SK-N-MC (cell line): Measurements from ENCODE around the gene MYB.

Source experiments
- DNase-seq: peaks from one replicate; pipeline ENCODE4 v3.0.0-alpha.2; 2011; ENCODE audit warnings: low read depth, low spot score
- H3K27ac ChIP-seq: fragments of 200-600 bp; sonication (generic); 2 replicates; pipeline ENCODE4 v1.5.1; 2016; ENCODE audit warnings: mixed run types
- H3K36me3 ChIP-seq: fragments of 200-600 bp; sonication (generic); 2 replicates; pipeline ENCODE4 v1.6.1; 2017; ENCODE audit warnings: antibody characterized with exemption, low read length, mixed read lengths; ENCODE audit not compliant: insufficient read depth
- H3K4me3 ChIP-seq: fragments of 200-600 bp; sonication (generic); 2 replicates; pipeline ENCODE4 v1.5.1; 2016
- H3K9ac ChIP-seq: fragments of 200-600 bp; sonication (generic); 2 replicates; pipeline ENCODE4 v1.8.0; 2017; ENCODE audit warnings: mixed run types, mixed read lengths; ENCODE audit not compliant: insufficient read length
- H3K9me3 ChIP-seq: fragments of 200-600 bp; sonication (generic); 2 replicates; pipeline ENCODE4 v1.6.1; 2017; ENCODE audit warnings: low read depth, mild to moderate bottlenecking, antibody characterized with exemption, low read length, moderate library complexity, mixed read lengths
- EZH2 ChIP-seq: fragments of 200-600 bp; sonication (generic); IDR thresholded peaks from one replicate; pipeline ENCODE4 v1.6.1; 2017; ENCODE audit warnings: antibody characterized with exemption
- FOXP2 ChIP-seq: optimal IDR thresholded peaks from 2 replicates; pipeline ENCODE3; 2011; ENCODE audit warnings: mild to moderate bottlenecking, moderate library complexity; ENCODE audit not compliant: insufficient read depth; ENCODE audit errors: extremely low read length, control extremely low read depth
- POLR2AphosphoS5 ChIP-seq: IDR thresholded peaks from 2 replicates; pipeline ENCODE4 v1.6.1; 2012; ENCODE audit warnings: mild to moderate bottlenecking, low read depth, low read length, borderline replicate concordance

The MYB gene

DNA sequence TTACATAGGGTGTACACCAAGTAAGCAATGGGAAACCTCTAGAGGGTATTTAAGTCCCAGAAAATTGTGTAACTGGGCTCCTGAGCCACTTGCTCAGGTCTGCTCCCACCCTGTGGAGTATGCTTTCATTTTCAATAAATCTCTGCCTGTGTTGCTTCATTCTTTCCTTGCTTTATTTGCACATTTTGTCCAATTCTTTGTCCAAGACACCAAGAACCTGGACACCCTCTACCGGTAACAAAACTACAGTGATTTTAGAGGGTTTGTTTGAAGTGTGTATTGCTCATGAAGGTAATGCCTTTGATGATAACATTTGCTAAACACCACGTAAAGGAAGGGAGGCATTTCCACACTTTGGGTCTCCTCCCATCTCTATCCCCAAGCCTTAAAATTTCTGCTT, 46.2 kb downstream of the MYB start:
- no peaks in the 10 kb centered on the region for H3K9me3 ChIP-seq
- H3K4me3 ChIP-seq = no peak overlapping the region
- peak overlapping the region; percentile 0; the same call in 1 of the 2 replicates for H3K27ac ChIP-seq
- TF ChIP-seq FOXP2 (no peak), EZH2 (no peak), POLR2AphosphoS5 (no peak)
- H3K36me3 ChIP-seq = no peaks in the 10 kb centered on the region
- no peak for DNase-seq
- H3K9ac ChIP-seq = no peak overlapping the region

DNA sequence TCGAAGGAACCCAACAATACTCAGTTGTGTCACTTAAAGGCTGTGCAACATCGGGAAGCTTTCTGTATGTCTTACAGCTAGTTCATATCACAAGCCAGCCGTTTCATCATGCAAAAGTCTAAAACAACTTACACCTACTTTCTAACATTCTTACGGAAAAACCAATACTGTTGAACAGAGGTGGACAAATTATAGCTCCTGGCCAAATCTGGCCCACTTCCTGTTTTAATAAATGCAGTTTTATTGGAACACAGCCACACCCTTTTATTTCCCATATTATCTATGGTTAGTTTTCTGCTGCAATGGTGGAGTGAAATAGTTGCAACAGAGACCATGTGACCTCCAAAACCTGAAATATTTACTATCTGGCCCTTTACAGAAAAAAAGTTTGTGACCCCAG, 46.6 kb downstream of the MYB start:
- DNase-seq = no peak
- Histone ChIP-seq H3K4me3 (no peak overlapping the region), H3K27ac (peak overlapping the region; percentile 0; the same call in 1 of the 2 replicates), H3K36me3 (no peaks in the 10 kb centered on the region), H3K9me3 (no peaks in the 10 kb centered on the region), H3K9ac (no peak overlapping the region)
- no peak for TF ChIP-seq POLR2AphosphoS5
- TF ChIP-seq FOXP2 = no peak
- TF ChIP-seq EZH2 = no peak

DNA sequence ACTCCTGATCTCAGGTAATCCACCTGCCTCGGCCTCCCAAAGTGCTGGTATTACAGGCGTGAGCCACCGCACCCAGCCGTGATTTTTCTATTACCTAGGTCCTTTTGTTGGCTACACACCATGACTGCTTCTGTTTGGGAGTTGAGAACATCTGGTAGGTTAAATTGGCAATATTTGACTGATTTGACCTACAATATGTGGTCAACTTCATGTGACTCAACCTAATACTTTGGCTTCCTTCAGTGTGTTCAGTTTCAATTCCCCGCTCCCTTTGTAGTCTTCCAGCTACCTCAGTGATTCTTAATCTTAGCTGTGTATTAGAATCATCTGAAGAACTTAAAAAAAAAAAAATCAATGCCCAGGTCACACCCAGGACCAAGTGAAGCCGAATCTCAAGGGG, 47.4 kb downstream of the MYB start:
- no peak overlapping the region for H3K4me3 ChIP-seq
- H3K9ac ChIP-seq = no peak overlapping the region
- TF ChIP-seq FOXP2 = no peak
- TF ChIP-seq POLR2AphosphoS5 = no peak
- no peak for TF ChIP-seq EZH2
- no peaks in the 10 kb centered on the region for H3K9me3 ChIP-seq
- no peak for DNase-seq
- H3K36me3 ChIP-seq = no peaks in the 10 kb centered on the region
- no peak overlapping the region for H3K27ac ChIP-seq

DNA sequence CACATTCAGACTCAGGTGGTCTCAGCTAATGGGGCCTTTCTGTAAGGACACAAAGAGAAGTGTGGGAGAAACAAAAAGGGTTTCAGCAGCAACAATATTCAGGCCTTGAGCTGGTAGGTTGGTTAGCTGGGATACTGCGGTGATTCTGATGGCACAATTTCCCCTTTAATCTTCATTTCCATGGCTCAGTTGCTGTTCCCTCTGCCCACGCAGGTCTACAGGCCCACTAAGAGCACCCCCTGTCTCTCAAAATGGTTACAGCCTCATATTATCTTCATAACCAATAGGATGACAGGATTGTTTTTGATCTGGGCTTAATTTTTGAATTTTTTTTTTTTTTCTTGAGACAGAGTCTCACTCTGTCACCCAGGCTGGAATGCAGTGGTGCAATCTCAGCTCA, 48.9 kb downstream of the MYB start:
- Histone ChIP-seq H3K4me3 (no peak overlapping the region), H3K9me3 (no peaks in the 10 kb centered on the region), H3K27ac (no peak overlapping the region), H3K9ac (no peak overlapping the region), H3K36me3 (no peaks in the 10 kb centered on the region)
- DNase-seq = no peak
- TF ChIP-seq EZH2 = no peak
- TF ChIP-seq FOXP2 = no peak
- TF ChIP-seq POLR2AphosphoS5 = no peak

DNA sequence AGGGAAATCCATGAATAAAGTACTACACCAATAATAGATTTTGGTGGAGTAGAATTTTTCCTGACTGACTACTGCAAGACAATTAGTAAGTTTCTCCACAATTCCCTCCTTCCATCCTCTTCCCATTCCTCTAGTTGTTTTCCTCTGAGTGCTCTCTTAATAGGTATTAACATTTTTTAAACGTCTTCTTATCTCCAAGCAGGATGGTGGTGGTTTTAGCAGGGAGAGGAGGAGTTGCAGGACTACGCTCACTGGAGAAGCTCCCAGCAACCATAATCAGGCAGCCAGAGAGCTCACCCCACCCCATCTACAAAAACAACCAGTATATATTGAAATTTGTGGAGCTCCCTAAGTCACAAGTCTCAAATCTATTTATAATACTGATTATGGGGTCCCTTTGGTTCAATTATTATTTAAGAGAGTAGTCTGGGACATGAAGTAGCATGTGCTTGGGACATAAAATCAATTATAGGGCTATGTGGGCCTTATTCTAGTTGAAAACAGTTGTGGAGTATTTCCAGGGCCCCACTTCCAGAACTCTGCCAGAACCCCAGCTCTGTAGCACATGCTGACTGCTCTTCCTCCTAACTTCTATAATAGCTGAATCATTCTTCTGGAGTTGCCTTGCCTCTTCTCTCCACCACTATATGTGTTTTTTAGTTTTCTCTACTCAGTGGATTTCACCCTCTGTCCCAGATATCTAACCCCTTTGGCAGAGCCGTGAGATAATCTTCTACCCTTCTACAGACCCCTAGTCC, 49.8 kb downstream of the MYB start:
- H3K9ac ChIP-seq = no peak overlapping the region
- TF ChIP-seq FOXP2 = no peak
- TF ChIP-seq POLR2AphosphoS5 = no peak
- TF ChIP-seq EZH2 = no peak

DNA sequence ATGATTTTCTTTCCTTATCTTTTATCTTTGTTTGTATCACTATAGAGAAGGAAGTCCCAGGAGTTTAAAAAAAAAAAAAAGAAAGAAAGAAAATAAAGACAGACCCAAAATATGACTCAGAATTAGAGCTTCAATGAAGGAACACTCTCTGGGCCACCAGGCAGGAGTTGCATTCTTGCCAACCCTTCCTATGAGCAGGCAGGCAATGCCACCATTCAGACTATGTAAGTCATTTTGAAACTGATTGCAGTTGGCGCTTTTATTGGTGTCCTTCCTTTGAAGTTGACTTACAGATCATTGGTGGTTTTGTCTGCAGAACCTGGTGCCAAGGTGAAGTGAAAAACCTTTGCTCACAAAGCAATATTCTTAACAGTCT, 50.3 kb downstream of the MYB start:
- no peak for DNase-seq
- peak overlapping the region; percentile 38; the same call in 1 of the 2 replicates for H3K27ac ChIP-seq
- no peak overlapping the region for H3K9ac ChIP-seq

More for the DNA sequence above, 49.8 kb downstream of the MYB start:
- DNase-seq = no peak
- Histone ChIP-seq H3K4me3 (no peak overlapping the region), H3K9me3 (no peaks in the 10 kb centered on the region), H3K27ac (peak overlapping the region; percentile 38; the same call in 1 of the 2 replicates), H3K36me3 (no peaks in the 10 kb centered on the region)

DNA sequence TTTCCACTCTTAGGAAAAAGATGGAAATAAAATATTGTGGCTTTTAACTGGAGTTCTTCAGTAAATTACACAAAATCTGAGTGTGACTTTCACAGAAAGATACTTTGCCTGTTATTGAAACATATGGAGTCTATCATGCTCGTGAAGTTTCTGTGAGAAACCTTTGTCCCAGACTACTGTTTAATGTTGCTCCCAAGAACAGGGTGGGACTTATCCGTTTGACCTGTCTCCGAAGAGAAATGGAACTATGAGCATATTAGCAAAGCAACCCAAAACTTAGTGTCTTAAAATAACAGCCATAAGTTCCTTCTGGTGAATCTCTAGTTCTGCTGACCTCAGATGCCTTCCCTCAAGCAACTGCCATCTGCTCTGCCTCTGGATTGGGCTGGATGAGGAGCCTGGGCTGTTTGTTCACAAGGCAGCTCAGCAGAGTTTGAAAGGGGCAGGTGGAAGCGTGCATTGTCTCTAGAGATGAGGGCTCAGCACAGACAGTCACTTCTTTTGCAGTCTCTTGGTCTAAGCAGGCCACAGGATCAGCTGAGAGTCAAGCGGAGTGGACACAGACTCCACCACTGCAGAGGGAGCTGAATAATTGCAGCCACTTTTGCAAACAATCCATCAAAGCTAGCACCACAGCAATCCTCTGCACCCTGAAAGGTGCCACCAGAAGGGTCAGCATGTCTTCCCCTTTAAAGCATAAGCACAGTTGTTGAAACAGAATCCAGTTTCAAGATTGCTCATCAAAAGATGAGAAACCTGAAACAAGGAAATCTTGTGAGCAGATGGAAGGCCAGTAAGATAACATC, 52.8 kb downstream of the MYB start:
- DNase-seq = no peak

More for the DNA sequence above, 50.3 kb downstream of the MYB start:
- Histone ChIP-seq H3K9me3 (no peaks in the 10 kb centered on the region), H3K36me3 (no peaks in the 10 kb centered on the region), H3K4me3 (no peak overlapping the region)
- TF ChIP-seq EZH2 (no peak), FOXP2 (no peak), POLR2AphosphoS5 (no peak)

DNA sequence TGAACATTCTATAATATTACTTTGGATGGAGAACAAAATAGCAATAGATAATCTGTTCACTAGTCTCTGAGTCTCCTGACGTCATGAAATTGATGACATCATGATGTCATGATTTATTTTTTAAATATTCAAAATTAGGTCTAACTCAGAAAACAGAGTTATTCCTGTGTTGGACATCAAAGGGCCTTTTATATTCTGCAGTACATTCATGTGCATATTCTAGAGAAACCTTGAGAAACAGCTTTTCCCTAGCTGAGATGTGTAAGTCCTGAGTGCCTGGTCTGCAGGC, 53.3 kb downstream of the MYB start:
- TF ChIP-seq POLR2AphosphoS5 (no peak), FOXP2 (no peak), EZH2 (no peak)
- Histone ChIP-seq H3K36me3 (no peaks in the 10 kb centered on the region), H3K9ac (no peak overlapping the region), H3K9me3 (no peaks in the 10 kb centered on the region), H3K27ac (no peak overlapping the region), H3K4me3 (0 out of 2 replicates have a peak overlapping the region, but pooled peaks have one; percentile 10)
- no peak for DNase-seq

More for the DNA sequence above, 52.8 kb downstream of the MYB start:
- H3K9ac ChIP-seq = peak overlapping the region; percentile 4
- 0 out of 2 replicates have a peak overlapping the region, but pooled peaks have one; percentile 10 for H3K4me3 ChIP-seq
- peak overlapping the region; percentile 44; the same call in 1 of the 2 replicates for H3K27ac ChIP-seq
- H3K9me3 ChIP-seq = no peaks in the 10 kb centered on the region
- TF ChIP-seq FOXP2 = no peak
- TF ChIP-seq POLR2AphosphoS5 = no peak
- TF ChIP-seq EZH2 = no peak
- no peaks in the 10 kb centered on the region for H3K36me3 ChIP-seq
